H1 (cell line): ENCODE measurements around the gene RAB3GAP1. TPM values are rescaled to one million over a fixed set of nuclear protein-coding genes. Genes with fewer than 3 reads are reported as not detected.

Experiments used
- CTBP2 ChIP-seq: IDR thresholded peaks from 2 replicates; pipeline ENCODE4 v1.7.0; 2011; ENCODE audit warnings: borderline replicate concordance, mild to moderate bottlenecking, moderate library complexity, mixed read lengths, low read length; ENCODE audit not compliant: insufficient read depth, insufficient read length
- POU5F1 ChIP-seq: IDR thresholded peaks from 2 replicates; pipeline ENCODE4 v1.6.1; 2011; ENCODE audit warnings: low read depth, mild to moderate bottlenecking, low read length, moderate library complexity
- polyA plus RNA-seq, 7 experiments: library from polyadenylated mRNA; depleted of rRNA in 3 of 7; stranded (reverse) in 5 of 7; unstranded in 2 of 7; fragments of >200 nt in 5 of 7; fragments of 200-250 nt in 2 of 7; gene quantifications; 1 replicate in 5 of 7; 2 replicates in 1 of 7; 4 replicates in 1 of 7; pipeline versions ENCODE4 v1.2.1 to v1.2.3, GENCODE V29; 2011 to 2013; ENCODE audit warnings: missing spikeins in 2 of 7, mixed read lengths in 2 of 7
- total RNA-seq: library from RNA; stranded (reverse); fragmentation: NEBNext Ultra II Directional; extraction: Animal tissue kit (Norgen Biotek cat#: 25700); gene quantifications from 2 replicates; pipeline ENCODE4 v1.2.1, GENCODE V29; 2021

Gene RAB3GAP1
- total and polyA plus RNA-seq, 2 of the 8 experiments (the other 6 are each of a cell fraction or from before 2014, with no cell fraction given): 9.8 to 28.6 TPM

DNA sequence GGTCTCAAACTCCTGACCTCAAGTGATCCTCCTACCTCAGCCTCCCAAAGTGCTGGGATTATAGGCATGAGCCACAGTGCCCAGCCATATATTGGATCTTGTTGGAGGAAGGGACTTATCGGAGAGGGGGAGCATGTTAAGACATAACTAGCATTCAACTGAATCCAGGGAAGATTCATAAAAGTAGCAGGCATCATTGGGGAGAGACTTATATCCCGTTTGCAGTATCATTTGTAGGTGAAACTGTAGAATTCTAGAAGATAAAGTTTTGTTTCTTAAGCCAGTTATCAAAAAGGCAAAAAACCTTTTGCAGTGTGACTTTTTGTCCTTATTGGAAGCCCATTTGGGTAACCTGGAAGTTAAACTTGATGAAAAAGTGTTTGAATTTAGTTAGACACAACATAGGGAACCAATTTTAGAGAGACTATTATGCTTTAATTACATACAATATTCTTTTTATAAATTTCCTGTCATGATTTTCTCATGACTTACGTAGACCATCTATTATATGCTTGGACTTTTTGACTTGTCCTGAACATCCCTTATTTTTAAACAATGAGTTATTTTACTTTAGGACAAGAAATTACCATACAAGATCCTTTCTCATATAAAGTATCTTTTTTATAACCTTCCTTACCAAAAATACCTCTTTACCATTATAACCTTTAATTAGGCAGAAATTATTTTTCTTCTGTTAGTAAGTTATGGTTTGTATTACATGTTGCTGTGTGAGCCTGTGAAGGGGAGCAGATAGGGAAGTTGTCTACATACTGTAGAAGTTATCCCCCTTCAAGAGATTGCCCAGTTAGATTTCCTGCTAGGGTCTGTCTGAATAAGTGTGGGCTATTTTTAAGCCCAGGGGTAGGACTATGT lies 20.3 kb downstream of the RAB3GAP1 start (continued):
- TF ChIP-seq CTBP2 (no peak), POU5F1 (no peak)
